Middle frontal gyrus (tissue), 1 donor: ENCODE data around the gene CEP295NL.
"Not testable (repeated sequence)": the region's sequence is repeated elsewhere in the genome, so short reads cannot be mapped to it uniquely, and the experiment has no call there.

Experiments
- DNase-seq: peaks from one replicate; pipeline ENCODE4 v3.0.0-alpha.2; 2015; ENCODE audit warnings: low spot score; ENCODE audit errors: extremely low spot score

Gene CEP295NL

GRCh38 chr17:78903101-78903779, at the start of gene CEP295NL:
CEP295NL (minus strand) TSS chr17:78903201; CDS start chr17:78901828, 1,373 bp downstream.
- no peak for DNase-seq

- no peak for DNase-seq
Observed at GRCh38 chr17:78952706-78953105, 49.7 kb upstream of the CEP295NL start.

- no peak for DNase-seq
Observed at GRCh38 chr17:78951967-78952551, 49.1 kb upstream of the CEP295NL start.

- no peak for DNase-seq
Observed at GRCh38 chr17:78950870-78951269, 47.9 kb upstream of the CEP295NL start.

- DNase-seq: no peak
Observed at GRCh38 chr17:78947235-78948149, 44.5 kb upstream of the CEP295NL start.

- DNase-seq: no peak
Observed at GRCh38 chr17:78946631-78947030, 43.6 kb upstream of the CEP295NL start.

GRCh38 chr17:78946131-78946530, 43.1 kb upstream of the CEP295NL start:
- DNase-seq: no peak

GRCh38 chr17:78945455-78945854, 42.5 kb upstream of the CEP295NL start:
- not testable (repeated sequence) for DNase-seq

- no peak for DNase-seq
Observed at GRCh38 chr17:78944956-78945355, 42.0 kb upstream of the CEP295NL start.

GRCh38 chr17:78944026-78944425, 41.0 kb upstream of the CEP295NL start:
- no peak for DNase-seq

GRCh38 chr17:78940708-78941107, 37.7 kb upstream of the CEP295NL start:
- DNase-seq: no peak

GRCh38 chr17:78940258-78940657, 37.3 kb upstream of the CEP295NL start:
- DNase-seq: no peak

- DNase-seq: no peak
Observed at GRCh38 chr17:78939615-78940014, 36.6 kb upstream of the CEP295NL start.

- DNase-seq: no peak
Observed at GRCh38 chr17:78937561-78937960, 34.6 kb upstream of the CEP295NL start.

GRCh38 chr17:78935419-78936323, 32.7 kb upstream of the CEP295NL start:
- no peak for DNase-seq

- no peak for DNase-seq
Observed at GRCh38 chr17:78934681-78935418, 31.8 kb upstream of the CEP295NL start.

GRCh38 chr17:78933959-78934568, 31.1 kb upstream of the CEP295NL start:
- no peak for DNase-seq

- DNase-seq: no peak
Observed at GRCh38 chr17:78933025-78933958, 30.3 kb upstream of the CEP295NL start.
